HG03135 (cell line): Measurements from ENCODE around the gene DCP2.

Experiments used
- ATAC-seq: cut with Tn5 transposase; IDR thresholded peaks from one replicate; pipeline ENCODE4 v1.9.1; 2021; ENCODE audit warnings: mild to moderate bottlenecking, moderate library complexity; ENCODE audit not compliant: unreplicated experiment

Gene DCP2

GRCh38 chr5:113062869-113063508, 86.4 kb downstream of the DCP2 start:
- no peak for ATAC-seq

GRCh38 chr5:113063927-113064326, 87.3 kb downstream of the DCP2 start:
- no peak for ATAC-seq

- ATAC-seq: no peak
These were observed 88.2 kb downstream of the DCP2 start for GRCh38 chr5:113064806-113065205.

GRCh38 chr5:113065626-113066025, 89.0 kb downstream of the DCP2 start:
- no peak for ATAC-seq

GRCh38 chr5:113067635-113068344, 91.2 kb downstream of the DCP2 start:
- ATAC-seq: no peak

- ATAC-seq: no peak
These were observed 92.0 kb downstream of the DCP2 start for GRCh38 chr5:113068559-113068958.
